Neural progenitor cell (in vitro differentiated cells): ENCODE measurements around the gene TF. TPM values are rescaled to one million over a fixed set of nuclear protein-coding genes. Genes with fewer than 3 reads are reported as not detected.

ENCODE experiments used
- DNase-seq: peaks from one replicate; pipeline ENCODE4 v3.0.0-alpha.2; 2016; ENCODE audit warnings: low spot score
- H2AFZ ChIP-seq: fragments of 200-600 bp; sonication (generic); replicated peaks from 2 replicates; pipeline ENCODE4 v1.6.1; 2016; ENCODE audit warnings: antibody characterized with exemption
- H3F3A ChIP-seq: fragments of 200-600 bp; sonication (generic); 2 replicates; pipeline ENCODE4 v1.6.1; 2016; ENCODE audit warnings: antibody characterized with exemption, low read depth
- H3K27ac ChIP-seq: fragments of 200-600 bp; sonication (generic); 2 replicates; pipeline ENCODE4 v1.5.1; 2016; ENCODE audit warnings: mild to moderate bottlenecking
- H3K27me3 ChIP-seq: fragments of 200-600 bp; sonication (generic); 2 replicates; pipeline ENCODE4 v1.6.1; 2016; ENCODE audit warnings: mild to moderate bottlenecking, moderate library complexity
- H3K36me3 ChIP-seq: fragments of 200-600 bp; sonication (generic); 2 replicates; pipeline ENCODE4 v1.5.1; 2016
- H3K4me1 ChIP-seq: fragments of 200-600 bp; sonication (generic); 2 replicates; pipeline ENCODE4 v1.6.1; 2016; ENCODE audit warnings: mixed run types
- H3K4me2 ChIP-seq: fragments of 200-600 bp; sonication (generic); 2 replicates; pipeline ENCODE4 v1.6.1; 2016
- H3K4me3 ChIP-seq: fragments of 200-600 bp; sonication (generic); 2 replicates; pipeline ENCODE4 v1.5.1; 2016
- H3K79me2 ChIP-seq: fragments of 200-600 bp; sonication (generic); 2 replicates; pipeline ENCODE4 v1.6.1; 2016; ENCODE audit warnings: low read depth
- H3K9ac ChIP-seq: fragments of 200-600 bp; sonication (generic); 2 replicates; pipeline ENCODE4 v1.6.1; 2016
- H3K9me3 ChIP-seq: fragments of 200-600 bp; sonication (generic); 2 replicates; pipeline ENCODE4 v1.5.1; 2016; ENCODE audit warnings: low read depth
- H4K20me1 ChIP-seq: fragments of 200-600 bp; sonication (generic); 2 replicates; pipeline ENCODE4 v1.6.1; 2016; ENCODE audit warnings: low read depth
- H3K27ac Mint-ChIP-seq: 3 replicates; pipeline ENCODE4 v1.8.0; 2021; ENCODE audit warnings: mixed read lengths
- H3K27me3 Mint-ChIP-seq: 2 replicates; pipeline ENCODE4 v1.8.0; 2022; ENCODE audit warnings: low read depth, mild to moderate bottlenecking, inconsistent platforms, moderate library complexity, mixed read lengths; ENCODE audit not compliant: insufficient read depth
- H3K36me3 Mint-ChIP-seq: 3 replicates; pipeline ENCODE4 v1.8.0; 2021; ENCODE audit warnings: mixed read lengths
- H3K4me1 Mint-ChIP-seq: 3 replicates; pipeline ENCODE4 v1.8.0; 2021; ENCODE audit warnings: mixed read lengths
- H3K4me3 Mint-ChIP-seq: 3 replicates; pipeline ENCODE4 v1.8.0; 2021; ENCODE audit warnings: mild to moderate bottlenecking, moderate library complexity, mixed read lengths
- H3K9me3 Mint-ChIP-seq: 3 replicates; pipeline ENCODE4 v1.8.0; 2020; ENCODE audit warnings: mixed read lengths
- EZH2 ChIP-seq: fragments of 200-600 bp; sonication (generic); IDR thresholded peaks from 2 replicates; pipeline ENCODE4 v1.6.1; 2017; ENCODE audit warnings: antibody characterized with exemption, mild to moderate bottlenecking, moderate library complexity
- EZH2phosphoT487 ChIP-seq: fragments of 200-600 bp; sonication (generic); IDR thresholded peaks from 2 replicates; pipeline ENCODE4 v1.6.1; 2017; ENCODE audit warnings: antibody characterized with exemption
- total RNA-seq: library from RNA; depleted of rRNA; stranded (reverse); fragments of >200 nt; gene quantifications from 2 replicates; pipeline ENCODE4 v1.2.3, GENCODE V29; 2015; ENCODE audit warnings: low replicate concordance
- TF ChIP-seq, protein P1 (sequence below): fragments of 200-600 bp; sonication (generic); IDR thresholded peaks from 2 replicates; pipeline ENCODE4 v1.5.1; 2017; ENCODE audit warnings: antibody characterized with exemption, mild to moderate bottlenecking

The TF gene
- total RNA-seq, 1 donor from 2014 or later, result 0.77 TPM

DNA sequence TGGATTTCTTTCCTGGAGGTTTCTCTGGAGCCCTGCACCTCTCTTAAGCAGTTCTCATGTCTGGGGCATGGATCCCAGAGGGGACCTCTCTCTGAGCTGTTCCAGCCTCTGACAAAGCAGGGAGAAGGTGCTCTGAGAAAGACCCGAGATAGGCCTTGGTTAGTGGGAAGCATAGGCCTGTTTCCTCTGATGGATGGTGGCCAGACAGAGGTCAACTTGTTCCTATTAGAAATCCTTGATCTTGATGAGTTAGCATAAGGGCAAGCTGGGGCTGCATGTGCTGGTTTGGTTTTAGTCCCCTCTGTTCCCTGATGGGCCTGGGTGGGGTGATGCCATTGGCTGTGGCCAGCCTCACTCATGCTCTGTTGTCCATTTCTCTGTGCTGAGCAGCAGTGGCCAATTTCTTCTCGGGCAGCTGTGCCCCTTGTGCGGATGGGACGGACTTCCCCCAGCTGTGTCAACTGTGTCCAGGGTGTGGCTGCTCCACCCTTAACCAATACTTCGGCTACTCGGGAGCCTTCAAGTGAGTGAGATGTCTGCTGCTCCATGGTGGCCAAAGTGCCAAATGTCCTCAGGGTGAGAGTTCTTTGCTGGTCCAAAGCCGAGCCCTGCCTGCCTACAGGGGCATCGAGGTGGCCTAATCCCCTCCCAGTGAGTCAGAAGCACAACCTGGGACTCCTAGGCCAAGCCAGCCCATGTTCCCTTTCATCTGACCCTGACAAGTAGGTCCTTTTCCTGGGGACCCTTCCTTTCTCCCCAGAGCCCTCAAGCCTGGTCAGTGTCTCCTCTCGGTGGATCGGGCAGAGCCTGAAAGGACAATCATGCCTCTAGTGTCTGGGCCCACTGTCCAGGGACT lies 9.0 kb downstream of the TF start:
- peaks cover 6% of the 10 kb centered on the region for H3K4me1 ChIP-seq
- H3K27ac Mint-ChIP-seq, result no peak overlapping the region

DNA sequence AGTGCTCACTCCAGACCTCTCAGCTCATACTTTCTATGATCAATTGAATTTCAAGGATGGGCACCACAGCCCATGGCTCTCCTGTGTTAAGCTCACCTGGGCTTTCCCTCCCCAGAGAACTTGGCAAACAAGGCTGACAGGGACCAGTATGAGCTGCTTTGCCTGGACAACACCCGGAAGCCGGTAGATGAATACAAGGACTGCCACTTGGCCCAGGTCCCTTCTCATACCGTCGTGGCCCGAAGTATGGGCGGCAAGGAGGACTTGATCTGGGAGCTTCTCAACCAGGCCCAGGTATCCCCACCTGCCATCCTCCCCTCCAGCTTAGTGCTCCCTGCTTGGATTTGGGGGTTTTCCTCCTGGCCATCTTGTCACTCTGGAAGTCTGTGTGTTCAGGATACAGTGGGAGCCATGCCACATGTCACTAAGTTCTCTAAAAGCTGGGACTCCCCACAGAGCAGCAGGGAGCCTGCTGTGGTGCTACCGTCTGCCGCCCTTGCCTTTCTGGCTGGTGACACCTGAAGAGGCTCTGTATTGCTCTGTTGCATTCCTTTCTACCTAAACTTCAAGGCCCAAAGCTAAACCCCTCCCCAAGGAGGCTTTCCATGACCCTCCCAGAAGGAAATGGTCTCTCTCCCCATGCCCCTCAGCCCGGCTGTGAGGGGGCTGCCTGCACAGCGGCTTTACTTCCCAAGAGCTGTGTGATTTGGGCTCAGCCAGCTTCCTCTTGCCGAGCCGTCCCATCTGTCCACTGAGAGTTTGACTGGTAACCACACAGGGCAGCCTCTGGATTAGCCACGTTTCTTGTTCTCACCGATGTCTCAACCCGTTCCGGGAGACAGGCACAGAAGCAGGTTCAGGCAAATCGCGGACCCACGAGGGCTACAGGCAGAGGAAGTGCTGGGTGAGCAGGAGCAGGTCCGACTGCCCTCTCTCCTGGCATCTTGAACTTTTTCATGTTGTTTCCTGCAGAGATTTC lies 10.8 kb downstream of the TF start:
- no peaks in the 10 kb centered on the region for H3K4me1 Mint-ChIP-seq
- Histone ChIP-seq H3K4me3 (no peak overlapping the region), H2AFZ (no peak overlapping the region)

More for the DNA sequence above, 9.0 kb downstream of the TF start:
- DNase-seq, result no peak
- Histone ChIP-seq H3K36me3 (no peaks in the 10 kb centered on the region), H3K9ac (no peak overlapping the region), H3K79me2 (no peaks in the 10 kb centered on the region), H3K27ac (no peak overlapping the region), H4K20me1 (no peaks in the 10 kb centered on the region), H2AFZ (no peak overlapping the region), H3K27me3 (no peaks in the 10 kb centered on the region), H3K4me2 (no peak overlapping the region), H3K9me3 (no peaks in the 10 kb centered on the region), H3F3A (no peaks in the 10 kb centered on the region), H3K4me3 (no peak overlapping the region)
- no peaks in the 10 kb centered on the region for H3K9me3 Mint-ChIP-seq
- H3K36me3 Mint-ChIP-seq, result no peaks in the 10 kb centered on the region
- no peaks in the 10 kb centered on the region for H3K4me1 Mint-ChIP-seq
- H3K27me3 Mint-ChIP-seq, result no peaks in the 10 kb centered on the region
- H3K4me3 Mint-ChIP-seq, result no peak overlapping the region
- TF ChIP-seq EZH2phosphoT487 (no peak), EZH2 (no peak)
- TF ChIP-seq, protein P1, sequence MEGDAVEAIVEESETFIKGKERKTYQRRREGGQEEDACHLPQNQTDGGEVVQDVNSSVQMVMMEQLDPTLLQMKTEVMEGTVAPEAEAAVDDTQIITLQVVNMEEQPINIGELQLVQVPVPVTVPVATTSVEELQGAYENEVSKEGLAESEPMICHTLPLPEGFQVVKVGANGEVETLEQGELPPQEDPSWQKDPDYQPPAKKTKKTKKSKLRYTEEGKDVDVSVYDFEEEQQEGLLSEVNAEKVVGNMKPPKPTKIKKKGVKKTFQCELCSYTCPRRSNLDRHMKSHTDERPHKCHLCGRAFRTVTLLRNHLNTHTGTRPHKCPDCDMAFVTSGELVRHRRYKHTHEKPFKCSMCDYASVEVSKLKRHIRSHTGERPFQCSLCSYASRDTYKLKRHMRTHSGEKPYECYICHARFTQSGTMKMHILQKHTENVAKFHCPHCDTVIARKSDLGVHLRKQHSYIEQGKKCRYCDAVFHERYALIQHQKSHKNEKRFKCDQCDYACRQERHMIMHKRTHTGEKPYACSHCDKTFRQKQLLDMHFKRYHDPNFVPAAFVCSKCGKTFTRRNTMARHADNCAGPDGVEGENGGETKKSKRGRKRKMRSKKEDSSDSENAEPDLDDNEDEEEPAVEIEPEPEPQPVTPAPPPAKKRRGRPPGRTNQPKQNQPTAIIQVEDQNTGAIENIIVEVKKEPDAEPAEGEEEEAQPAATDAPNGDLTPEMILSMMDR, result no peak

DNA sequence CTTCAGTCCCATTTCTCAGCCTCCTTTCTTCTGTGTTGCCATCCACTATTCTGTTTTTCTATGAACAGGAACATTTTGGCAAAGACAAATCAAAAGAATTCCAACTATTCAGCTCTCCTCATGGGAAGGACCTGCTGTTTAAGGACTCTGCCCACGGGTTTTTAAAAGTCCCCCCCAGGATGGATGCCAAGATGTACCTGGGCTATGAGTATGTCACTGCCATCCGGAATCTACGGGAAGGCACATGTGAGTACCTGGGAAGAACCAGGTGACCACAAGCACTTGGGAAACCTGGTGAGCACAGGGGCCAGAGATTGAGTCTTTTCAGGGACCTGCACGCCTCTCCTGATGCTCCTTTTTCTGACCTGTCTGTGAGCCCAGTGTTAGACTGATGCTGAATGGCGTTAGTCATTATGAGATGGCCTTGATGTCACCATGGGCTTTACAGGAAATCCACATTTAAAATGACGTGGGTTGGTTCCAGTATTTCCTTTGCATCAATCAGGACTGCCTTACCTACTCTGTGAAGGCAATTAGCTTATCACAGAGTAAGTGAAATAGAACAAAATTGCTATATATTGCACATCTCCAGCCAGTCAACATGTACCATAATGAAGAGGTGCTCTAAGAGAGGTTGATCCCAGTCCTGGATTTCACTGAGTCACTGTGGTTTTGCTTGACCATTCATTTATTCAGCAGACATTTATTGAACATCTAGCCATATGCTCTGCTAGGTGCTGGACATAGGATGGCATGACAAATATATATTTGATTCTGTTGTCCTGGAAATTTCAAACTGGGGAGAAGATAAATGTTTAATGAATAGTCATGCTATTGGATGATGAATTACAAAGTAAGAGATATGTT lies 11.7 kb downstream of the TF start:
- Histone ChIP-seq H3K4me1 (peaks cover 6% of the 10 kb centered on the region), H3K79me2 (no peaks in the 10 kb centered on the region), H3K4me2 (no peak overlapping the region), H3K9ac (no peak overlapping the region), H4K20me1 (no peaks in the 10 kb centered on the region), H3K4me3 (no peak overlapping the region), H3K9me3 (no peaks in the 10 kb centered on the region), H3F3A (no peaks in the 10 kb centered on the region), H3K27ac (no peak overlapping the region), H3K36me3 (no peaks in the 10 kb centered on the region), H3K27me3 (no peaks in the 10 kb centered on the region), H2AFZ (no peak overlapping the region)
- Mint-ChIP-seq H3K4me1 (no peaks in the 10 kb centered on the region), H3K4me3 (no peak overlapping the region), H3K36me3 (no peaks in the 10 kb centered on the region), H3K27ac (no peak overlapping the region), H3K27me3 (no peaks in the 10 kb centered on the region), H3K9me3 (no peaks in the 10 kb centered on the region)
- TF ChIP-seq, protein P1, result no peak
- TF ChIP-seq EZH2phosphoT487 (no peak), EZH2 (no peak)
- DNase-seq, result no peak

More for the DNA sequence above, 10.8 kb downstream of the TF start:
- no peaks in the 10 kb centered on the region for H3K27me3 ChIP-seq
- H3K4me2 ChIP-seq, result no peak overlapping the region
- no peaks in the 10 kb centered on the region for H3K36me3 ChIP-seq
- H3K36me3 Mint-ChIP-seq, result no peaks in the 10 kb centered on the region
- no peaks in the 10 kb centered on the region for H3K79me2 ChIP-seq
- no peak overlapping the region for H3K9ac ChIP-seq
- no peaks in the 10 kb centered on the region for H3K9me3 Mint-ChIP-seq
- no peak for TF ChIP-seq EZH2phosphoT487
- TF ChIP-seq EZH2, result no peak
- TF ChIP-seq, protein P1, result no peak
- H3K4me3 Mint-ChIP-seq, result no peak overlapping the region
- no peaks in the 10 kb centered on the region for H3K27me3 Mint-ChIP-seq
- no peaks in the 10 kb centered on the region for H4K20me1 ChIP-seq
- no peak overlapping the region for H3K27ac ChIP-seq
- no peak for DNase-seq
- no peaks in the 10 kb centered on the region for H3F3A ChIP-seq
- H3K9me3 ChIP-seq, result no peaks in the 10 kb centered on the region
- H3K4me1 ChIP-seq, result peaks cover 6% of the 10 kb centered on the region
- H3K27ac Mint-ChIP-seq, result no peak overlapping the region
